BJ (cell line): Measurements from ENCODE around the gene SETD2. TPM values are rescaled to one million over a fixed set of nuclear protein-coding genes. Genes with fewer than 3 reads are reported as not detected.

Experiments used
- CTCF ChIA-PET: fragments of 350-600 bp; formaldehyde crosslinking; extraction: SDS; loops from one replicate; lab custom pipeline; 2021; ENCODE audit warnings: antibody characterized with exemption, inconsistent platforms; lab: Yijun Ruan, JAX
- POLR2A ChIA-PET: fragments of 300-600 bp; sonication (Branson Sonifier 250); formaldehyde crosslinking; extraction: SDS; loops from one replicate; lab custom pipeline; 2021; ENCODE audit warnings: antibody characterized with exemption; lab: Charles Lee
- DNase-seq: peaks from one replicate; pipeline ENCODE4 v3.0.0-alpha.2; 2011; ENCODE audit warnings: low read depth
- H3K27me3 ChIP-seq: 2 replicates; pipeline ENCODE4 v1.6.0; 2011; ENCODE audit warnings: low read length; ENCODE audit not compliant: control insufficient read depth, insufficient read depth
- H3K36me3 ChIP-seq: 2 replicates; pipeline ENCODE4 v1.5.1; 2011; ENCODE audit warnings: low read length; ENCODE audit not compliant: control insufficient read depth, insufficient read depth
- H3K4me3 ChIP-seq: 2 replicates; pipeline ENCODE4 v1.5.1; 2011; ENCODE audit warnings: low read depth, mild to moderate bottlenecking, control low read depth, low read length
- polyA plus RNA-seq: library from polyadenylated mRNA; depleted of rRNA; stranded (reverse); fragments of >200 nt; gene quantifications from 2 replicates; pipeline ENCODE4 v1.2.3, GENCODE V29; 2011
- TF ChIP-seq, protein P1 (sequence below): IDR thresholded peaks from 2 replicates; pipeline ENCODE4 v1.5.1; 2011; ENCODE audit warnings: low read depth, mild to moderate bottlenecking, control low read depth, inconsistent platforms, low read length, moderate library complexity; ENCODE audit not compliant: insufficient read depth

Gene SETD2
- polyA plus RNA-seq, 1 experiment: 12.9 TPM

DNA sequence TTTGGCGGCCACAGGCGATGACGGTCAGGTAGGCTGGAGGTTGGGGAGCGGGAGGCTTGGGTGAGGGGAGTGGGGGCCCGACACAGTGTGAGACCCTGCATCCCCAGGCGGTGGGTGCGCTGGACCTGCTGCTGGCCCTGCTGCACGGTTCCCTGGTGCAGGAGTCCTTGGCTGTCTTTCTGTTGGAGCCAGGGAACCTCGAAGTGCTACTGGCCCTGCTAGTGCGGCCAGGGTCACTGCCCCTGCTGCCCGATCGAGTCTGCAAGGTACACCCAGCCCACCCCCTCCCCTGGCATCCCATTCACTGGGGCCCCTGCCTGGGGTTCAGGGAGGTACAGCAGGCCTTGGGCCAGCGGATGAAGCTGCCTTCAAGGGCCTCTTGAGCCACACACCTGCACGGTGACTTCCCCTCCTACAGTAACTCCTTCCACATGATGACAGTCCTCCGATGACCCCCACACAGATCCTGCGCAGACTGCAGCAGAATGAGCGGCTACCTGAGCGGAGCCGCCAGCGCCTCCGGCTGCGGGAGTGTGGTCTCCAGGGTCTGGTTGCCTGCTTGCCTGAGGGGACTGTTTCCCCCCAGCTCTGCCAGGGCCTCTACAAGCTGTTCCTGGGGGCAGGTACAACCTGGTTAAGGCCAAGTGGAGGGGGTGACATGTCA lies 164.9 kb downstream of the SETD2 start:
- Histone ChIP-seq H3K4me3 (no peak overlapping the region), H3K36me3 (peaks cover 6% of the 10 kb centered on the region), H3K27me3 (no peaks in the 10 kb centered on the region)
- ChIA-PET CTCF (interaction anchor here (0.5 to 4.2 kb wide), 9 partner anchors 8 to 325 kb away, joined by 3 to 24 read pairs (median 4); partner anchors contain the start of gene NBEAL2), POLR2A (no interaction called here)
- TF ChIP-seq, protein P1, sequence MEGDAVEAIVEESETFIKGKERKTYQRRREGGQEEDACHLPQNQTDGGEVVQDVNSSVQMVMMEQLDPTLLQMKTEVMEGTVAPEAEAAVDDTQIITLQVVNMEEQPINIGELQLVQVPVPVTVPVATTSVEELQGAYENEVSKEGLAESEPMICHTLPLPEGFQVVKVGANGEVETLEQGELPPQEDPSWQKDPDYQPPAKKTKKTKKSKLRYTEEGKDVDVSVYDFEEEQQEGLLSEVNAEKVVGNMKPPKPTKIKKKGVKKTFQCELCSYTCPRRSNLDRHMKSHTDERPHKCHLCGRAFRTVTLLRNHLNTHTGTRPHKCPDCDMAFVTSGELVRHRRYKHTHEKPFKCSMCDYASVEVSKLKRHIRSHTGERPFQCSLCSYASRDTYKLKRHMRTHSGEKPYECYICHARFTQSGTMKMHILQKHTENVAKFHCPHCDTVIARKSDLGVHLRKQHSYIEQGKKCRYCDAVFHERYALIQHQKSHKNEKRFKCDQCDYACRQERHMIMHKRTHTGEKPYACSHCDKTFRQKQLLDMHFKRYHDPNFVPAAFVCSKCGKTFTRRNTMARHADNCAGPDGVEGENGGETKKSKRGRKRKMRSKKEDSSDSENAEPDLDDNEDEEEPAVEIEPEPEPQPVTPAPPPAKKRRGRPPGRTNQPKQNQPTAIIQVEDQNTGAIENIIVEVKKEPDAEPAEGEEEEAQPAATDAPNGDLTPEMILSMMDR: no peak
- no peak for DNase-seq

DNA sequence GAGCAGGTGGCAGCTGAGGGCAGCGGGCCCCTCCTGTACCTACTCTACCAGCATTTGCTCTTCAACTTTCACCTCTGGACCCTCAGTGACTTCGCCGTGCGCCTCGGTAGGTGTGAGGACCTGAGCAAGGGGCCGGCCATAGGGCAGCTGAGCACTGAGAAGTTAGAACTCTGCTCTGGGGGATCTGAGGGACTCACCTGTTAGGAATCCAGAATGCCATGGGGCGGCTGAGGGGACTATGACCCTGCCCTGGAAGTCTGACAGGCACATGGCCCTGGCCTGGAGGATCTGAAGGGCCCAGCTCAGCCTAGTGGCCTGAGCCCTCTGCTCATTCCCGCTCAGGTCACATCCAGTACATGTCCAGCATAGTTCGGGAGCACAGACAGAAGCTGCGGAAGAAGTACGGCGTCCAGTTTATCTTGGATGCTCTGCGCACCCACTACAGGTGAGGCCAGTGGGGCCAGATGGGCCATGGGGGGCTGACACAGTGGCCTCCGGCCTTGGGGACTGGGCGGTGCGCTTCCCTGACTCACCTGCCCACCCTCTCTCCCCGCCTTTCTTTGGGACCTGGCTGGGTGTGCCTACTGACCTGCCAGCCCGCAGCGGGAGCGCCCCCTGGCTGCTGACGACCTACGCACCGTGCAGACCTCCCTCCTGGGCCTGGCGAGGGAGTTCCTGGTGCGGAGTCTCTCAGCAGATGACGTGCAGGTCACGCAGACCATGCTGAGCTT lies 165.6 kb downstream of the SETD2 start:
- peaks cover 6% of the 10 kb centered on the region for H3K36me3 ChIP-seq
- no peak overlapping the region for H3K4me3 ChIP-seq
- TF ChIP-seq, protein P1: peak; percentile 83
- CTCF ChIA-PET: interaction anchor here (0.6 to 4.2 kb wide), 7 partner anchors 9 to 326 kb away, joined by 3 to 24 read pairs (median 3); no protein-coding TSS in a partner anchor
- POLR2A ChIA-PET: no interaction called here
- DNase-seq: no peak
- no peaks in the 10 kb centered on the region for H3K27me3 ChIP-seq

DNA sequence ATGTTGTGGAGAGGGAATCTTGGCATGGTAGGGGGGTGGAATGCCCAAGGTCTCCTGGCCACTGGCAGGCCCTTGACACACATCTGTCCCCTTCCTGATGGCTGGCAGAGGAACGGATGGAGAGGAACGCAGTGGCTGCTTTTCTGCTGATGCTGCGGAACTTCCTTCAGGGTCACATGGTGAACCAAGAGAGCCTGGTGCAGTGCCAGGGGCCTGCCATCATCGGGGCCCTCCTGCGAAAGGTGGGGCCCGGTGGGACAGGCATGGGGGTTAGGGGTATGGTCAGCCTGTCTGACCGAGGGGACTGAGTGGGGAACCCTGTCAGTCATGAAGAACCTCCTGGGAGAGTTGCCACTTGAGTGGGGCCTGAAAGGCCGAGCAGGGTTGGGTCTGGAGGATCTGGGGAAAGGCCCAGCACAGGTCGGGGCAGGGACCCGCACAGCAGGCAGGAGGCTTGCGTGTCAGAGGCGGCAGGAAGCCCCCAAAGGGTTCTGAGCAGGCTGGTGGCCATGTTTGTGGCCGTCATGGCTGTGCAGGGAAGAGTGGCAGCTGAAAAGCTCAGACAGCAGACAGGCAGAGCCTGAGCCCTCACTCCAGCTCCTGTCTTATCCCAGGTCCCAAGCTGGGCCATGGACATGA lies 166.3 kb downstream of the SETD2 start:
- TF ChIP-seq, protein P1: no peak
- CTCF ChIA-PET: interaction anchor here (0.6 to 4.2 kb wide), 5 partner anchors 9 to 76 kb away, joined by 3 to 24 read pairs (median 4); no protein-coding TSS in a partner anchor
- POLR2A ChIA-PET: no interaction called here
- H3K27me3 ChIP-seq: no peaks in the 10 kb centered on the region
- DNase-seq: no peak
- H3K36me3 ChIP-seq: peaks cover 2% of the 10 kb centered on the region; the same call in 1 of the 2 replicates
- H3K4me3 ChIP-seq: no peak overlapping the region

- Histone ChIP-seq H3K36me3 (peaks cover 2% of the 10 kb centered on the region; the same call in 1 of the 2 replicates), H3K27me3 (no peaks in the 10 kb centered on the region), H3K4me3 (no peak overlapping the region)
- ChIA-PET POLR2A (no interaction called here), CTCF (interaction anchor here (0.8 to 4.2 kb wide), 2 partner anchors 11 to 76 kb away, joined by 3 to 24 read pairs; no protein-coding TSS in a partner anchor)
- TF ChIP-seq, protein P1: no peak
- no peak for DNase-seq
Observed at GRCh38 chr3:46996689-46997452, 167.0 kb downstream of the SETD2 start.
